Measurements from ENCODE around the gene LGALS3BP.
A peak's percentile ranks its signal among the peaks of the same experiment; 100 is the strongest.

Gene LGALS3BP

DNA sequence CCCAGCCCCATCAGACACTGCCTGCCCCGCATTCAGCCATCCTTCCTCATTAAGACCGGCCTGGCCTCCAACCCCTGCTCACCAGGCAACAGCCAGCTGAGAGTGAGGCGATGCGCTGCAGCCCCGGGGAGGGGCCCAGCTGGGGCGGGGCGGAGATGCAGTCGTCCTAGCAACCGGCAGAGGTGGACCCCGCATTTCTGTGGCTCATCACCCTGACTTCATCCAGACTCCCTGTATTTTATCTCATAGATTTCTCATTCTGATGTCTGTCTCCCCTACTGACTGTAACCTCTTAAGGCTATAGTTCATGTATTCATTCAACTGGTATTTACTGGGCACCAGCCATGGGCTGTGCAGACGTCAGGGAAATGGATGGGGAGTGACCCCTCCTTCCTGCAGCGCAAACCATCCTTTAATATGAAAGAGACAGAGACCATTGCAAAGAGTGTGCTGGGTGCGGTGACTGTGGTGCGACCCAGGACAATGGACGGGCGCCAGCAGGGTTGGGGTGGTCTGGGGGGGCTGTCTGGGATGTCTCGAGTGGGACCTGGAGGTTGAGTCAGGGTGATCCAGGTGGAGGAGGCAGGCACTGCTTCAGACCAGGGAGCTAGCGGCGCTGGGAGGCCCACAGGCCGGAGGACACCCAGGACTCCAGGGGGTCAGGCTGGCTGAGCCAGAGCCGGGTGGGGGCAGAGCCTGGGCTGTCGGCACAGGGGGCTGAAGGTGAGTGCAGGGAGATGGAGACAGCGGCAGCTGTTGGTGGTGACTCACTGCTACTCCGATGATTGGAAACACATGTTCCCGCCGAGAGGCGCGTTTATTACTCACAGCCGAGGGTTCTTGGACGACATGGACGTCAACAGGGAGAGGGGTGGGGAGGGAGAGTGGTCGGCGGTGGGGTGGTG, 44.1 kb downstream of the LGALS3BP start:
- DNase-seq = no peak

DNA sequence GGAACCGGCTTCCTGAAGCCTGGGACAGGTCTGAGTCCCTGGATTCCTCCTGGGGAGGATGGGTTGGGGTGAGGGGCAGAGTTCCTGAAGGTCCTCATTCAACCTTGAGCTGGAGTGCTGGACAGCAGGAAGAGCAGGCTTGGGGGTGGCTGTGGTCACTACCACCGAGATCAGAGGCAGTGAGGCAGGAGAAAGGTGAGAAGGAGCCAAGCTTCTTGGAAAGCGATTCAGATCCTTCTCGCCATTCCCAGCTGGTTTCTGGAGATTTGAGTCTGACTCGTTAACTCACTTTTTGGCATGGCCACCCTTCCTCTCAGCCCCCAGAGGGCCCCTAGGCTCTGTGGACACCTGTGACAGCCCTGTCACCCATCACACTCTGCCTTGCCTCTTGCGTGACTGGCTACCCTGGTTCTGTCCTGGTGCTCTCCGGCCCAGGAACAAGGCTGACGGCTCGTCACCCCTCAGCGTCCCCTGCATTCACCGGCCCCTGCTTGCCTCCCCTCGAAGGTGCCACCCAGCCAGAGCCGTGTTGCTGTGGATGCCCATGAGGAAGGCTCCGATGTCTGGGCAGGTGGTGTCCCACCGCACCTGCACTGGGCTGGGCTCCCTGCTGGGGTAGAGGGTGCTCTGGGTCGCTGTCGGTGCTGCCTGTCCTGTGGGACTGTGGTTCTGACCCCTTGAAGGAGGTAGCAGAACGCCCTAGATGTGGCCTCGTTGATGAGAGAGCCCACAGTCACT, 44.9 kb downstream of the LGALS3BP start:
- DNase-seq = no peak

DNA sequence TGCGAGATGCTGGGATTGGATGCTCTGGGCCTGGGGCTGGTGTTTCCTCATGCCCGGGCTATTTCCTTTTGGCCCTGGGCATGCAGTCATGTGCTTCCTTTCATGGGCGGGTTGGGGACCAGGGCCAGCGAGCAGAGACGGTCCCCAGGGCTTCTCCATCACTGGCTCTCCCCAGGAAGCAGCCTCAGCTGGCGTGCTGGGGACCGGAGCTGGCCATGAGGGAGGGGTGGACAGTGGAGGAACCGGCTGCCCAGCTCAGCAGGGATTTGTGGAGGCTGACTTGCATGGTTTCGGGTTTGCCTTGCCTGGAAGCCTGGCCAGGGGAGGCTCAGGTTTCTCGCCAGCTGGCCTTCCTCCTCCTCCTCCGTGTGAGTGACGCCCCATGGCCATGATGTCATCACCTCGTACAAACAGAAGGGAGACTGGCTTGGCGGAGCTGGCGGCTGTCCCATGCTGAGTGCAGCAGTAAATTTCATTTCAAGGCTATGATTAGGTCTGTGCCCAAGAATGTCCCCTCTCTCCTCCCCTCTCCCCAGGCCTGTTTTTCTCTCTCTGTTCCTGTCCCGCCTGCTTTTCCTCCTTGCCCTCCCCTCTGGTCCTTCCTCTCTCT, 45.7 kb downstream of the LGALS3BP start:
- peak; percentile 33 for DNase-seq

DNA sequence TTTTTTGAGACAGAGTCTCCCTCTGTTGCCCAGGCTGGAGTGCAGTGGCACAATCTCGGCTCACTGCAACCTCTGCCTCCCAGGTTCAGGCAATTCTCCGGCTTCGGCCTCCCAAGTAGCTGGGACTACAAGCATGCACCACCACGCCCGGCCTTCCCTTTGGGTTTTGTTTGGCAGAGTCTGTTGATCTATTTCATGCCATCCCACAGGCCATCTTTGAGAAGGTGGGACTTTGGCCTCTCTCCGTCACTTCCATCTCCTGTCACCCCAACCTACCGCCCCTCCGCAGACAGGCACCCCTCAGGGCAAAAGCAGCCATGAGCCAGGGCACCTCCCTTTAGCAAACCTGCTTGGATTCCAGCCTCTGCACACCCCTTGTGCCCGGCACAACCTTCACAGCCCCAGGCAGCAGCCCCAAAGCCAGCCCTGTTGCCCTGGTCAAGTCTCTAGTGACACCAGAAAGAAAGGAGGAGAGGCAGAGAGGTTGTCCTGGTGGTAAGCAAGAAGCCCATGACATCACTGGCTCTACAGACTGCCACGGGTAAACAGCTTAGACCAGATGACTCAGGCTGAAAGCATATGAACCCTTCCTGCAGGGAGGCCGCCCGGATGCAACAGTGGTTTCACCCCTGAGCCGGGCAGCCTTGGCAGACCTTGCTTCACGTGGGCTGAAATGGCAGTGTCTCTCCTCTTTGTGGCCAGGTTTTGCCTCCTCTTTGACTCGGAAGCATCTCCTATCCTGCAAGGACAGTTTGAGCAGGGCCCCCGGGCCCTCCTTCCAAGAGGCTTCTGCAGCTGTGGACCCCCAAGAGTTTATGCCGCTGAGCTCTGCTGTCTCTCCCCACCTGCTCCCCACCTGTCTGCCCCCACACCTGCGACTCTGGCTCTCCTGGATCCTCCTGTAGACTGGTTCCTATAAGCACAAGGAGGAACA, 46.4 kb downstream of the LGALS3BP start:
- DNase-seq = no peak

DNA sequence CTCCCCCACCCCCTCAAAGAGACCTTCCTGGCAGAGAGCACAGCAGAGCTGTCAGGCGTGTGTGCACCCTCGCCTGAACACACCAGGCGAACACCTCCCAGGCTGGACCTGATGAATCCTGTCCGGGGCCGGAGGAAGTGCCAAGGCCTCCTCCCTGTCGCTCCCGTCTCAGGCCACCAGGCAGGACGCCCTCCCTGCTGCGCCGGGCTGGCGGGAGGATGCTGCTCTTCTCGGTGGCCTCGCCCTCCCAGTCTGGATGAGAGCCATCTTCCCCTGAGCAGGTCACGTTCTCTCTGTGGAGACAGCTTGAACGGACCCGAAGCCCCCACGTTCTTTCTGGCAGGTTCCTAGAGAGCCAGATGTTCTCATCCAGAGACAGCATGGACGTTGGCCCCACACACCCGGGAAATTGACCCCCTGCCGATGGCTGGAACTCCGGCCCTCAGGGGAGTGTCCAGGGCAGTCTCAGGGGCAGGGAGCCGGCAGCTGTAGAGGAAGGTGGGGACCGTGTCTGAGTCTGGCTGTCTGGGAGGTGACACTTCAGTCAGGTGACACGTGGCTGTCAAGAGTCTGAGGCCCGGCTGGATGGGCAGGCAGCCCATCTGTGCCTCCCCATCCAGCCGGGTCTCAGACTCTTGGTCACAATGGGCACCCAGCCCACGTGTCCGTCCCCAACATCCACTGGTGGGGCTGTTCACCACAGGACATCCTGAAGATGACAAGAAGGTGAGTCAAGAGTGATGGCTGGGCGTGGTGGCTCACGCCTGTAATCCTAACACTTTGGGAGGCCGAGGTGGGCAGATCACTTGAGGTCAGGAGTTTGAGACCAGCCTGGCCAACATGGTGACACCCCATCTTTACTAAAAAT, 49.6 kb downstream of the LGALS3BP start:
- DNase-seq = no peak

DNA sequence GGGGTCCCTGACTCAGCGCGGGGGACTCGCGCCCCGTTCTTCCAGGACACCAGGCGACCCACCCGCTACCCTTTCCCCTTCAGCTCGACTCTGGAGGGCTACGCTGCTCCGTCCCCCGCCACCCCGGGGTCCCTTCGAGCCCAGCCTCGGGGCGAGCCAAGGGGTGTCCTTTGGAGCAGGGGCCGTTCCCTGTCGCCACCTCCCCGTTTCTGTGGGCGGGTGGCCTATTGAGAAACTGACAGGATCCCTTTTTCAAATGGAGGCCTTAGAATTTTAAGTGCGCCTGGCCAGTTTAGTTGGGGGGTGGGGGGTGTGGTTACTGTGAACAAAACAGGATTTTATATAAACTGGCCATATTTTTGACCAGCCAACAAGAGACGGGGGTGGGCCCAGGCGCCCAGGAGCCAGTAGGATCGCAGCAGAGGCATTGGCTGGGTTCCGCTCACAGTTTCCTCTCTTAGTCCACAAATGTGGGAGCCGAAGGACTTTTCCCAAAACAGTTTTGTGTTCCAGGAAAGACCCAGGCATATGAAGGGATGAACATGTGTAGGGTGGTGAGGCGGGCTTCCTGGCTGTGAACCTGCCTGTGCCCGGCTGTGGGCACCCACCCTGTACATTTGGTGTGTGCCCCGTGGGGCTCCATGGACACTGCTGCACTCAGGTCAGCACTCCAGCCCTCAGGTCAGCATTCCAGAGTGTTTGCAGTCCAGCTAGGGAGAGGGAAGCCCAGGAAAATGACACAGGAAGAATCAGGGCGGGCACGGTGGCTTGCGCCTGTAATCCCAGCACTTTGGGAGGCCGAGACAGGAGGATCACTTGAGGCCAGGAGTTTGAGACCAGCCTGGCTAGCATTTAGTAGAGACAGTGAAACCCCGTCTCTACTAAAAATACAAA, 53.8 kb downstream of the LGALS3BP start:
- DNase-seq = peak; percentile 10

DNA sequence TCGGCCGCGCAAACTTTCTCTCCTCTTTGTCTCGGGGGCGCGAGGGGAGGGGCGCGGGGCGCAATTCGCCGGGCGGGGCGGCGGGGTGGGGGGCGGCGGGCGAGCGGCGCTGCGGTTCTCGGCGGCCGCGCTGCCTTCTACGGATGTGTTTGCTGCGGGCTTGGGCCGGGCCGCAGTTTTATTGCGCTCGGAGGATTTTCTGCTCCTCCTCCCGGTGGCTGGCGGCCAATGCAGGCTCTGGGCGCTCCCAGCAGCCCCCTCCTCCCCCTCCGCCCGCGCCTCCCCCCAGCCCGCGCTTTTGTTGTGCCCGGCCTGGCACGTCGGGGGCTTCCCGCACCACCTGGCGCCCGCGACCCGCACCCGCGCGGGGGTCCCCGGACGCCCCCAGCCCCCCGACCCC, 54.5 kb downstream of the LGALS3BP start, which contains the start of gene TIMP2:
Gene TIMP2, minus strand, starts transcription at position 154 of the 400 bp plus-strand sequence. CDS start 299 bp downstream, outside the sequence.
- DNase-seq = peak; percentile 32

DNA sequence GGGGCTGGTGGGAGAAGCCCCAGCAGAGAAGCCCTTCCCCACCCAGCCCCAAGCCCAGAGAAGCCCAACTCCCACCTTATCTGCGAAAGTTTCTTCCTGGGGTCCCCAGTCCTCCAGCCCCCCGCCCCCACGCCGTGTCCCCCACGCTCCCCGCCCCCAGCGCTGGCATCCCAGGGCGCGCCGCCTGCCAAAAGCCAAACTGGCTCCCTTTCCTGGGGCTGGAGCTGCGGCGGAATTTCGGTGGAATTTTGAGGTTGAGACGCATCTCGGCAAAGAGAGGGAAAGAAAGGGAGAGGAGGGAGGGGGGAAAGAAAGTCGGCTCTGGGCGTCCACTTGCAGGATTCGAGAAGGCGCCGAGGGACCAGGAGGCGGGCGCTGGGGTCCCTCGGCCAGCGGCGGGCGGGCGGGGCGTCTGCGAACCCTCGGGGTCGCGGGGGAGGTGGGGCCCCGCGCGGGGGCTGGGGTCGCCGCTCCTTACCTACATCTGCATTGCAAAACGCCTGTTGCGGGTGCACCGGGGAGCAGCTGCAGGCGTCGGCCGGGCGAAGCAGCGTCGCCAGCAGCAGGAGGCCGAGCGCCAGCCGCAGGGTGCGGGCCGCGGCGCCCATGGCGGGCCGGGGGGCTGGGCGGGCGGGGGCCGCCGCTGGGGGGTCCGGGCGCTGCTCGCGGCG, 55.1 kb downstream of the LGALS3BP start:
- DNase-seq = no peak

DNA sequence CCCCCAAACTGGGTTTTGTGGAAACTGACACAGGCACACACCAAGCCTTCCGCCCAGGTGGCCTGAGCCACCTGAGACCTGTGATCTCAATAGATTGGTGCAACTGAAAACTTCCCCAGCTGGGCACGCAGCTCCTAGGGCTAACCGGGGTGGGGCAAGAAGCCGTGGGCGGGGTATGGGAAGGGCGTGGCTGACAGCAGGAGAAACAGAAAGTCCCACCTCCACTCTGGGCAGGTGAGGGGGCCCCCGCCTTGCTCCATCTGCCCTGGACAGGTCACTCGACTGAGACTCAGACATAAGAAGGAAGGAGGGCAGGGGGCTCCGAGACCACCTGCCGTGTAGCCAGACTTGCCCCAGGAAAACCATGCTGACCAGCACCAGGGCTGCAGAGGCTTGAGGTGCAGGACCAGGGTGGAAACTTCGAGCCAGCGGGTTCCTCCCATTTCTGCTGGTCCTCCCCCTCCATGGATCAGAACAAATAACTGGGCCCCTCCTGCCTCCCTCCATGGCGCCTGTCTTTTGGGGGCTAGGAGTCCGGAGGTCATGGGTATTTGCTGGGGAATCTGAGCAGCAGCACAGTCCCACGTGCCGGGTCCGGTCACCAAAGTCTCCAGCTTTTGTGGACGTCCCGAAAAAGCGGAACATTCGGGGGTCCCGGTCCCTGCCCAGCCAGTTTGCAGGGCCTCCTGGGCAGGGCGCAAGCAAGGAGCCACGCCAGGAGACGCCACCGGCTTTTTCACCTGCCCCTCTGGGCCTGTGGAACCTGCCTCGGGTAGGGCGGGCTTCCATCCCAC, 55.9 kb downstream of the LGALS3BP start:
- DNase-seq = no peak

DNA sequence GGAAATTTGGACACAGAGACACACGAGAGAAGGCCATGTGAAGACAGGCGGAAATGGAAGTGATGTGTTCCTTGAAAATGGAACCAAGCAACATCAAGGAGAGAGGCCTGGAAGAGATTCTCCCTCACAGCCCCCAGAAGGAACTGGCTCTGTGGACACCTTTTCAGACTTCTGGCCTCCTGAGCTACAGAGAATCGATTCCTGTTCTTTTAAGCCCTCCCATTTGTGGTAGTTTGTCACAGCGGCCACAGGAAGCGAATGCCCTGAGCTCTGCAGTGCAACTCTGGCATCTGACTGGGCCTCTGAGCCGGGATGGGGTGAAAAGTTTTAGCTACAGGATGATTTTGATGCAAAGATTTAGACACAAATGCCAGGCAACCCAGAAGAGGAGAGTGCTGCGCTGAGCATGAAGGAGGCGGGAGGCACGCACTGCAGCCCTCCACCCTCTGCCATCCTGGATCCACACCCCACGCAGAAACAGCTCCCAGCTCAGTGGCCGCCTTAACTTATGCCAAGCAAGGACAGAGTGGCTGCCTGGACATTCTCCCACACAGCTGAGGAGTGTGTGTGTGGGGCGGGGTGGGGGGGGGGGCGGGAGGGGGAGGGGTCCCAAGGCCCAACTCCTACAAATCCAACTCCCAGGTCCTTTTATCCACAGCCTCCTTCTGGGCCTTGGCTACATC, 56.8 kb downstream of the LGALS3BP start:
- no peak for DNase-seq

DNA sequence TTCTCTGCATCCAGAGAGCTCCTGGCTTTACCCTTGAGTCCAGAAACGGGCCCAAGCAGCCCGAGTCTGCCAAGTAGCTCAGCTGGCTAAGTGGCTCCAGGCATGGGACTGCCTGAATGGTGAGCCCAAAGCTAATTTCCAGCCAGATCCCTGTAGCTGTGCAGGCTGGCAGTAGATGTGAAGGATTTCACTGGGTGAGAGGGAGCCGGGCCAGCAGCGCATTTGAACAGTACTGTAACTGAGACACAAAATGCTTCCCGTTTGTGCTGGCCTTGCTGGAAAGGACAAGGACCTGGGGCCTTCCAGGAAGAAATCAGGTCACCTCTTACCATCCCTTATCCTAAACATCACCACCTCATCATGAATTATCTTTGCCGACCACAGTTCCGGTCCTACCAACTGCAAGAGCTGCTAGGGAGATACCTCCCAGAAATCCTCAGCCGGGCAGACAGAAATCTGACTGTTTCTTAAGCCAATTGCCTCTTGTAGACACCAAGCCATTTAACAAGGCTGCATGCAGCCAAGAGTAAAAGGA, 58.2 kb downstream of the LGALS3BP start:
- no peak for DNase-seq
